Neural progenitor cell (in vitro differentiated cells): Measurements from ENCODE around the gene CLSTN2. TPM values are rescaled to one million over a fixed set of nuclear protein-coding genes. Genes with fewer than 3 reads are reported as not detected.

Source experiments
- DNase-seq: peaks from one replicate; pipeline ENCODE4 v3.0.0-alpha.2; 2016; ENCODE audit warnings: low spot score
- H2AFZ ChIP-seq: fragments of 200-600 bp; sonication (generic); replicated peaks from 2 replicates; pipeline ENCODE4 v1.6.1; 2016; ENCODE audit warnings: antibody characterized with exemption
- H3F3A ChIP-seq: fragments of 200-600 bp; sonication (generic); 2 replicates; pipeline ENCODE4 v1.6.1; 2016; ENCODE audit warnings: antibody characterized with exemption, low read depth
- H3K27ac ChIP-seq: fragments of 200-600 bp; sonication (generic); 2 replicates; pipeline ENCODE4 v1.5.1; 2016; ENCODE audit warnings: mild to moderate bottlenecking
- H3K27me3 ChIP-seq: fragments of 200-600 bp; sonication (generic); 2 replicates; pipeline ENCODE4 v1.6.1; 2016; ENCODE audit warnings: mild to moderate bottlenecking, moderate library complexity
- H3K36me3 ChIP-seq: fragments of 200-600 bp; sonication (generic); 2 replicates; pipeline ENCODE4 v1.5.1; 2016
- H3K4me1 ChIP-seq: fragments of 200-600 bp; sonication (generic); 2 replicates; pipeline ENCODE4 v1.6.1; 2016; ENCODE audit warnings: mixed run types
- H3K4me2 ChIP-seq: fragments of 200-600 bp; sonication (generic); 2 replicates; pipeline ENCODE4 v1.6.1; 2016
- H3K4me3 ChIP-seq: fragments of 200-600 bp; sonication (generic); 2 replicates; pipeline ENCODE4 v1.5.1; 2016
- H3K79me2 ChIP-seq: fragments of 200-600 bp; sonication (generic); 2 replicates; pipeline ENCODE4 v1.6.1; 2016; ENCODE audit warnings: low read depth
- H3K9ac ChIP-seq: fragments of 200-600 bp; sonication (generic); 2 replicates; pipeline ENCODE4 v1.6.1; 2016
- H3K9me3 ChIP-seq: fragments of 200-600 bp; sonication (generic); 2 replicates; pipeline ENCODE4 v1.5.1; 2016; ENCODE audit warnings: low read depth
- H4K20me1 ChIP-seq: fragments of 200-600 bp; sonication (generic); 2 replicates; pipeline ENCODE4 v1.6.1; 2016; ENCODE audit warnings: low read depth
- H3K27ac Mint-ChIP-seq: 3 replicates; pipeline ENCODE4 v1.8.0; 2021; ENCODE audit warnings: mixed read lengths
- H3K27me3 Mint-ChIP-seq: 2 replicates; pipeline ENCODE4 v1.8.0; 2022; ENCODE audit warnings: low read depth, mild to moderate bottlenecking, inconsistent platforms, moderate library complexity, mixed read lengths; ENCODE audit not compliant: insufficient read depth
- H3K36me3 Mint-ChIP-seq: 3 replicates; pipeline ENCODE4 v1.8.0; 2021; ENCODE audit warnings: mixed read lengths
- H3K4me1 Mint-ChIP-seq: 3 replicates; pipeline ENCODE4 v1.8.0; 2021; ENCODE audit warnings: mixed read lengths
- H3K4me3 Mint-ChIP-seq: 3 replicates; pipeline ENCODE4 v1.8.0; 2021; ENCODE audit warnings: mild to moderate bottlenecking, moderate library complexity, mixed read lengths
- H3K9me3 Mint-ChIP-seq: 3 replicates; pipeline ENCODE4 v1.8.0; 2020; ENCODE audit warnings: mixed read lengths
- CTCF ChIP-seq: fragments of 200-600 bp; sonication (generic); IDR thresholded peaks from 2 replicates; pipeline ENCODE4 v1.5.1; 2017; ENCODE audit warnings: antibody characterized with exemption, mild to moderate bottlenecking
- EZH2 ChIP-seq: fragments of 200-600 bp; sonication (generic); IDR thresholded peaks from 2 replicates; pipeline ENCODE4 v1.6.1; 2017; ENCODE audit warnings: antibody characterized with exemption, mild to moderate bottlenecking, moderate library complexity
- EZH2phosphoT487 ChIP-seq: fragments of 200-600 bp; sonication (generic); IDR thresholded peaks from 2 replicates; pipeline ENCODE4 v1.6.1; 2017; ENCODE audit warnings: antibody characterized with exemption
- total RNA-seq: library from RNA; depleted of rRNA; stranded (reverse); fragments of >200 nt; gene quantifications from 2 replicates; pipeline ENCODE4 v1.2.3, GENCODE V29; 2015; ENCODE audit warnings: low replicate concordance

The CLSTN2 gene
- total RNA-seq, 1 donor from 2014 or later: 0.22 TPM

- Histone ChIP-seq H2AFZ (no peak overlapping the region), H3K27me3 (no peaks in the 10 kb centered on the region), H3K4me1 (peaks cover 4% of the 10 kb centered on the region), H3F3A (no peaks in the 10 kb centered on the region), H3K9me3 (no peaks in the 10 kb centered on the region), H3K36me3 (no peaks in the 10 kb centered on the region), H3K4me3 (no peak overlapping the region), H3K4me2 (no peak overlapping the region), H3K27ac (no peak overlapping the region), H3K79me2 (no peaks in the 10 kb centered on the region), H4K20me1 (no peaks in the 10 kb centered on the region), H3K9ac (no peak overlapping the region)
- no peak overlapping the region for H3K4me3 Mint-ChIP-seq
- DNase-seq: no peak
- no peaks in the 10 kb centered on the region for H3K36me3 Mint-ChIP-seq
- peaks cover 17% of the 10 kb centered on the region for H3K4me1 Mint-ChIP-seq
- no peak overlapping the region for H3K27ac Mint-ChIP-seq
- no peaks in the 10 kb centered on the region for H3K9me3 Mint-ChIP-seq
- TF ChIP-seq EZH2phosphoT487 (no peak), CTCF (no peak), EZH2 (no peak)
- H3K27me3 Mint-ChIP-seq: peaks cover 3% of the 10 kb centered on the region
Measured at GRCh38 chr3:139953131-139953910, 18.3 kb downstream of the CLSTN2 start.

- H3K27ac Mint-ChIP-seq: no peak overlapping the region
- no peaks in the 10 kb centered on the region for H3K36me3 Mint-ChIP-seq
- Histone ChIP-seq H3K36me3 (no peaks in the 10 kb centered on the region), H3K4me3 (no peak overlapping the region), H3K9me3 (no peaks in the 10 kb centered on the region), H4K20me1 (no peaks in the 10 kb centered on the region), H3K27ac (no peak overlapping the region), H3F3A (no peaks in the 10 kb centered on the region), H3K9ac (no peak overlapping the region), H3K27me3 (no peaks in the 10 kb centered on the region), H2AFZ (no peak overlapping the region), H3K79me2 (no peaks in the 10 kb centered on the region), H3K4me1 (peaks cover 4% of the 10 kb centered on the region), H3K4me2 (no peak overlapping the region)
- H3K4me3 Mint-ChIP-seq: no peak overlapping the region
- no peaks in the 10 kb centered on the region for H3K9me3 Mint-ChIP-seq
- peaks cover 19% of the 10 kb centered on the region for H3K4me1 Mint-ChIP-seq
- TF ChIP-seq EZH2 (no peak), EZH2phosphoT487 (no peak), CTCF (no peak)
- H3K27me3 Mint-ChIP-seq: peaks cover 3% of the 10 kb centered on the region
- DNase-seq: no peak
Measured at GRCh38 chr3:139954146-139954860, 19.3 kb downstream of the CLSTN2 start.

GRCh38 chr3:139957844-139958243 lies 22.9 kb downstream of the CLSTN2 start:
- Mint-ChIP-seq H3K36me3 (no peaks in the 10 kb centered on the region), H3K4me3 (no peak overlapping the region), H3K27me3 (peaks cover 3% of the 10 kb centered on the region), H3K27ac (no peak overlapping the region), H3K4me1 (peaks cover 19% of the 10 kb centered on the region), H3K9me3 (no peaks in the 10 kb centered on the region)
- Histone ChIP-seq H3K4me1 (peaks cover 4% of the 10 kb centered on the region), H3K4me3 (no peak overlapping the region), H4K20me1 (no peaks in the 10 kb centered on the region), H3K9me3 (no peaks in the 10 kb centered on the region), H3K27ac (no peak overlapping the region), H3K9ac (no peak overlapping the region), H3K4me2 (no peak overlapping the region), H3K79me2 (no peaks in the 10 kb centered on the region), H3K36me3 (no peaks in the 10 kb centered on the region), H3F3A (no peaks in the 10 kb centered on the region), H2AFZ (no peak overlapping the region), H3K27me3 (no peaks in the 10 kb centered on the region)
- DNase-seq: no peak
- TF ChIP-seq CTCF: no peak
- TF ChIP-seq EZH2: no peak
- TF ChIP-seq EZH2phosphoT487: no peak
